ENCODE data around the gene ARL15.

DNA sequence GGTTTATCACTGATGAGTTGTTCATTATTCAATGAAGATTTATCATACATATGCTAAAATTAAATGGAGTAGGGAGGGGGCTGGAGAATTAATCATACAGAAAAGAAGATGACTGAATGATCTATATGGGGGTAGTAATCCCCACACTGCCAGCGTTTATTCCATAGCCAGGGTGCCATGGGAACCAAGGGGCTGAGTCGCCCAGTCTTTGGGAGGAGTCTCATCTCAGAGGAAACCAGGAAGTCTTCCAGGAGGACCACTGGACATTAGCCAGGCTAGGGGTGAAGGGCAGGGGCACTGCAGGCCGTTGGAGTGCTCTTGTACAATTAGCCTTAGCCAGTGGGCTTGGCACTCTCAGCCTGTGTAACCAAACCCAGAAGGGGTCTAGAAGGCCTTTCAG is 226.5 kb downstream of the ARL15 start:
- TF ChIP-seq, protein P1, sequence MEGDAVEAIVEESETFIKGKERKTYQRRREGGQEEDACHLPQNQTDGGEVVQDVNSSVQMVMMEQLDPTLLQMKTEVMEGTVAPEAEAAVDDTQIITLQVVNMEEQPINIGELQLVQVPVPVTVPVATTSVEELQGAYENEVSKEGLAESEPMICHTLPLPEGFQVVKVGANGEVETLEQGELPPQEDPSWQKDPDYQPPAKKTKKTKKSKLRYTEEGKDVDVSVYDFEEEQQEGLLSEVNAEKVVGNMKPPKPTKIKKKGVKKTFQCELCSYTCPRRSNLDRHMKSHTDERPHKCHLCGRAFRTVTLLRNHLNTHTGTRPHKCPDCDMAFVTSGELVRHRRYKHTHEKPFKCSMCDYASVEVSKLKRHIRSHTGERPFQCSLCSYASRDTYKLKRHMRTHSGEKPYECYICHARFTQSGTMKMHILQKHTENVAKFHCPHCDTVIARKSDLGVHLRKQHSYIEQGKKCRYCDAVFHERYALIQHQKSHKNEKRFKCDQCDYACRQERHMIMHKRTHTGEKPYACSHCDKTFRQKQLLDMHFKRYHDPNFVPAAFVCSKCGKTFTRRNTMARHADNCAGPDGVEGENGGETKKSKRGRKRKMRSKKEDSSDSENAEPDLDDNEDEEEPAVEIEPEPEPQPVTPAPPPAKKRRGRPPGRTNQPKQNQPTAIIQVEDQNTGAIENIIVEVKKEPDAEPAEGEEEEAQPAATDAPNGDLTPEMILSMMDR (IDR thresholded peaks at IDR 0.05): no peak
- no peak for TF ChIP-seq POLR2A (IDR thresholded peaks at IDR 0.05)
